Fibroblast of skin of abdomen (primary cell): ENCODE measurements around the gene SLC10A7. TPM values are rescaled to one million over a fixed set of nuclear protein-coding genes. Genes with fewer than 3 reads are reported as not detected.

Experiments
- DNase-seq: peaks from one replicate; pipeline ENCODE4 v3.0.0-alpha.2; 2013
- polyA plus RNA-seq, 2 experiments: library from polyadenylated mRNA; unstranded; fragments of 120-200 nt; gene quantifications; one replicate each; pipeline ENCODE4 v1.2.1, GENCODE V29; 2013; ENCODE audit not compliant: insufficient read length in 2 of 2

The SLC10A7 gene
- 8.3 TPM for polyA plus RNA-seq (2013, experiment 1 of 2; ENCODE audit: insufficient read length)
- polyA plus RNA-seq (2013, experiment 2 of 2; ENCODE audit: insufficient read length): 7.1 TPM

DNA sequence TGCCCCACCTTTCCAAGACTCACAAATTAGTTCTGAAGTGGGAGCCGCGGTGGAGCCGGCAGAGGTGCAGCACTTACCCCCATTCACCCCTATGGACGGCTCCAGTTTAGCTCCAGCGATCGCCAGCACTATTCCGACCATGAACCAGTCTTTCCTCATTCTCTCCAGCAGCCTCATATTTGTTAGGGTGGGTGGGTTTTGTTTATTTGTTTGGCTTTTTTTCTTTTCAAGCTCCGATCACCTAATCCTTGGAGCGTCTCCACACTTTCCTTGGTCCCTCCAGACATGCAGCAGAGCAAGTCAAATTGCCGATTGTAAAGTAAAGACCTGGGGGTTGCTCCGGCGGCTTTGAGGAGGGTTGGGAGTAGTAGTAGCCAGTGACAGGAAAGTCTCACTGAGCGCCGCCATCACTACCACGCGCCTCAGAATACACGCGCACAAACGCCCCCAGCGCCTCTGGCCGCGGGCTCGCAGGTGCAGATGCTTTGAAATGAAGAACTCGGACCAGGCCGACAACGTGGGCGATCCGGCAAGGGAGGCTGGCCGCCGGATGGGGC lies at the start of gene SLC10A7:
TSS of gene SLC10A7 (minus strand) at position 400 of the 557 bp plus-strand sequence. CDS start at position 177, 223 bp downstream.
- DNase-seq: peak; percentile 76

GRCh38 chr4:146567396-146567795 lies 45.7 kb upstream of the SLC10A7 start:
- DNase-seq: peak; percentile 4

DNA sequence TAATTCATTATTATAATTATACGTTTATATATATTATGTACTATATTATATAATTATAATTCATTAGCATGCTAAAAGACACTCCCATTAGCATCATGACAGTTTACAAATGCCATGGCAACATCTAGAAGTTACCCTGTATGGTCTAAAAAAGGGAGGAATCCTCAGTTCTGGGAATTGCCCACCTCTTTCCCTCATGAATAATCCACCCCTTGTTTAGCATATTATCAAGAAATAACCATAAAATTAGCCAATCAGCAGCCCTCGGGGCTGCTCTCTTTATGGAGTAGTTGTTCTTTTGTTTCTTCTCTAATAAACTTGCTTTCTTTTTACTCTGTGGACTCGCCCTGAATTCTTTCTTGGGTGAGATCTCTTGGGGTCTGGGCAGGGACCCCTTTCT lies 42.8 kb upstream of the SLC10A7 start:
- DNase-seq: no peak

- DNase-seq: no peak
Observed at GRCh38 chr4:146550161-146550560, 28.4 kb upstream of the SLC10A7 start.

GRCh38 chr4:146548443-146548842 lies 26.7 kb upstream of the SLC10A7 start:
- DNase-seq: no peak

- DNase-seq: no peak
Observed at GRCh38 chr4:146545102-146545501, 23.4 kb upstream of the SLC10A7 start.

GRCh38 chr4:146534178-146534577 lies 12.4 kb upstream of the SLC10A7 start:
- DNase-seq: no peak

GRCh38 chr4:146525754-146526153 lies 4.0 kb upstream of the SLC10A7 start:
- no peak for DNase-seq

- no peak for DNase-seq
Observed at GRCh38 chr4:146524663-146525062, 2.9 kb upstream of the SLC10A7 start.

- DNase-seq: peak; percentile 3
Observed at GRCh38 chr4:146522869-146523205, 1.1 kb upstream of the SLC10A7 start.

DNA sequence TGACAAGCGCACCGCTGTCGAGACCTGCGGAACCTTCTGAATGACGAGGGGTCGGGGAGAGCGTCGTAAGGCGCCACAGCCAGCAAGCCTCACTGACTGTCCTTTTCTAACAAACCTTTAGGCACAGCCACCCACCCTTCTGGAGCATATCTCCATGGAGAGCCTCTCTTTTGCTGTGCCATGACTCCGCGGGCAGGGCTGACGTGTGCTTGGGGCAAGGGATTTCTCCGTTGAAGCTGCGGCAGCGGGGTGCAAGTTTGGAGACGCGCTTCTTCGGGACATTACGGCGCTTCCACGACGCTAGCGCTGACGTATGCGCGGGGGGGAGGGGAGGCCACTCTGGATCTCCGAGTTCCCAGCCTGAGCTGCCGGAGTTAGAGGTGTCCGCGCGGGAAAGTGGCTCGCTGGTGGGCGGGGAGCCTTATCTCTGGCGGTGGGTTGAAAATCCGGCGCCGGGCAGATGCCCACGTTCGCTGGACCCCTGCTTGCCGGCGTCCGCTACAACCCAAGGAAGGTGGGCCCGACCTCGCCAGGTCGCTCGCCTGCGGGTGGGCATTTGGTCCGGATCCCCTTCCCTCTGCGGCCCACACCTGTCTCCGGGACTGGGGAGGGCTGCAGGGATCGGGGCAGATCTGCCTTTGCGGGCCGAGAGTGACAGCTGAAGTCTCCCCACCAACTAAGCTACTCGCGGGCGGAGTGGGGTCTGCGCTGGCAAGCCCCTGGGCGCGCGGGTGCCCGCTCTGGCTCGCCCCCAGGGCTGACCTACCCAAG lies 543 bp upstream of the SLC10A7 start:
- peak; percentile 83 for DNase-seq

DNA sequence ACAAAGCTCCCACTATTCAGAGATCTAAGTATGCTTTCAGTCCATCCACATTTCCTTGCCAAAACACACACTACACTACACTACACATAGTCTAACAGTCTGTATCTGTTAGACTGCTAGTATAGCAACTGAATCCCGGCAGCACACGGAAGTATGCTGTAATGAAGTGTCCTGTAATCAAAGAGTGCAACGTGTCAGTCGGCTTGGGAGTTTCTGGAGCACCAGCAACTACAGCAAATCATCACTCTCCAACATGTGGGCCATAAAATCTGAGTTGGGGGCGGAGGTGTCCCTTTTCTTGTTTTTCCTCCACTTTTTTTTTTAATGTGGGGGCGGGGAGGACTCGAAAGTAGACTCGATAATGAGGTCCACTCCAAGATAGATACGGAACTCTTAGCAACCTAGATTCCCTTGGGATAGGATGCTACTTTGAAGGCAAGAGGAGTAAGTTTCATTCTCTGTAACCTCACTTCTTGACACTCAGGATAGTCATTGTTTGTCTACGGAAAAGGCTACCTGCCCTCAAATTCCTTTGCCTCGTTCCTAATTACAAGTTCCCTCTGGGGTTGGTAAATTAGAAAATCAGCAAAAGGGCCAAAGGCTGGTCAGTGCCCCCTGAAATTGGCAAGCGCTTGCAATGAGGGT lies 722 bp downstream of the SLC10A7 start:
- peak; percentile 70 for DNase-seq

DNA sequence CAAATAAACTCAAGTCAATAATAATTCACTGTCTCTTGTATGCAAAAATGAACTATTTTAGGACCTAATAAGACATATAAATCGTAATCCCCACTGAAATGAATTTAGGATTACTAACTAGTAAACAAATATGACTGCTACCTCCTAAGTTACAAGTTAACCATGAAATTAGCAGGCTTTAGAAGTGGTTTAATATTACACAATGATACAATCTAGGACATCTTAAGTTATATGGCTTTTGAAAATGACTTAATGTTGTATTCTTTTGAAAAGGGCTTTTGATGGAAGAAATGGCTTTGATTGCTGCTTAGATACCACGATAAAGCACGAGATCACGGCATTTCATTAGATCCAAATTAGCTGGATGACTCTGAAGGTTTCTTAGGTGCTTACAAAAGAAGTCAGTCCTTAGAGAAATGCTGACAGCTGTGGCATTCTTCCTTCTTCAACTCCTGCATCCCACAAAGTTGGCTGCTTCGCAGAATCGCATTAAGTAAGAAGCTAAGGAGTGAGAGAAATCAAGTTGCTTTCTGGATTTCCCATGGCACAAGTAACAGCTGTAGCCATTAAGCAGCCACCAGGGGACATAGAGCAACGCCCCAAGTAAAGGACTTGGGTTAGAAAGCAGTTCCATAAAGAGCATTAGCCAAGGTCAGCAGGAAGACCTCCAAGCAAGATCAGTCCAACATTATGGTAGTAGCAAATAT lies 6.9 kb downstream of the SLC10A7 start:
- DNase-seq: no peak

- DNase-seq: no peak
Observed at GRCh38 chr4:146513548-146513947, 8.2 kb downstream of the SLC10A7 start.

DNA sequence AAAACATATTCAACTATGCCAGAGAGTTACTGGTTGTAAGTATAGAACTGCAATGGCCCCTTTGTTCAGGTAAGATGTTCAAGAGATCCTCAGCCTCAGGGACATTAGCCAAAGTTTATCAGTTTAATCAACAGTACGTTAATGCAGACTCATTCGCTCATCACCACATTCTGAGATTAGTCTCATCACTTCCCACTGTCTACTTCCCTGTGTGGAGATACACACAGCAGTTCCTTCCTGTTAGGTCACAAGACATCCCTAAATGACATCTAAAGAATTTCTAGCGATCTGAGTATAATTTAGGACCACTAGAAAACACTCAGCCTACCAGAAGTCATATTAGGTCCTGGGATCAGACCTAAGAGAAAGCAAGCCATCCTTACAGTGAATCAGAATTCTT lies 10.4 kb downstream of the SLC10A7 start:
- DNase-seq: no peak

GRCh38 chr4:146510942-146511341 lies 10.8 kb downstream of the SLC10A7 start:
- DNase-seq: no peak

DNA sequence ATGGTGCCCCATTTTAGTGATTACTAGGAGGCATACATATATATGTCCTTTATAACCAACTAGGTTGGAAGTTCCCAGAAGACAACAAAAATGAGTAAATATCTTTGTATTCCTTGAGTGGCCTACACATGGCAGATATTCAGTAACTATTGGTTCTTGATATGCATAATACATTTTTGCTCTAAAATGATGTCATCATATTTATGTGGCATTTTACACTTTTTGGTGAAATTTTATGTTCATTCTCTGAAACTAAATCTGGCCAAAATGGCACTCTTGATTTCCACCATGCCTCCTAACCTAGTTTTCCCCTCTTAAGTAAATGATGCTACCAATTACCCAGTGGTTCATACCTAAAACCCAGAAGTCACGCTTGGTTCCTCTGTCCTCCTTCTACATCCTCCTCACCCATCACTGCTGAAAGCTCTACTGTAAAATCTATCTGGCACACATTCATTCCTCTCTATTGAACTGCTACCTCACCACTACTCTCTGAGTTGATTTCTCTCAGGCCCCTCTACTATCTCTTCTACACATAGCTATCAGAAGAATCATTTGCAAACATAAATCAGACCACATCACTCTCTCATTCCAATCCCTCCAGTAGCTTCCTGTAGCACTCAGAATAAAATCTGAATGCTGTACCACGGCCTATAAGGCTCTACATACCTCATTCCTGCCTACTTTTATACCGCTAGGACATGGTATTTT lies 13.4 kb downstream of the SLC10A7 start:
- peak; percentile 16 for DNase-seq

DNA sequence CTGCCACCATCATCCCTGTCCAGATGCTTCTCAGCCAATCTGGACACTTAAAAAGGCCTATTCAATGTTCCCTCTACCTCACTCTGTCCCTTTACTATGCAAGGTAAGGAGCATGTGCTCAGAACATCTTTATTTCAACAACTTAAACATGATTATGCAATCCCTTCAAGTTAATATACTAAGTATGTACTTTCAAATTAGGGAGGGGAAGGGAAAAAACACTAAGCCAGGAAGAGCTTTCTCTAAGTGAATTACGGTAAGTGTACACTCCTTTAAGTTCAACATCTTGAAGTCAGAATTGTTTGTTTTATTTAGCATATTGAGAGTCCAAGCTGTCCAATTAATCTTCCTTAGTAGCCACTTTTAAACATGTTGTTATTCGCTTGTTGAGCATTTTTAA lies 14.1 kb downstream of the SLC10A7 start:
- no peak for DNase-seq

GRCh38 chr4:146506272-146506671 lies 15.5 kb downstream of the SLC10A7 start:
- DNase-seq: no peak

DNA sequence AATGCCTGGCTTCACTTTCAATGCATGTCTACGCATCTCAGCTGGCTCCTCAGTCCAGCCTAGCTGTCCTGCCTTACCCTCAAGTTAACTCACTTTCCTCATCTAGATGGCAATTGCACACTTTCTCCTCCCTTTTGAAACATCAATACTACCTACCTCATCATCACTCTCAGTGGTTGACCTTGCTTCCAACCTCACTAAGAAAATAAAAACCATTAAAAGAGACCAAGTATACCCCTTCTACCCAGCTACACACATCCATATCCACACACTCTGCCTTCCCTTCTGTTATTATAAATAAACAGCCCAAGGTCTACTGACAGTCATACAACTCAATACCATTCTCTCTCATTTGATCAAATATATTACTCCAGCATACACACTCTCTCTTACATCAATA lies 21.5 kb downstream of the SLC10A7 start:
- DNase-seq: no peak

DNA sequence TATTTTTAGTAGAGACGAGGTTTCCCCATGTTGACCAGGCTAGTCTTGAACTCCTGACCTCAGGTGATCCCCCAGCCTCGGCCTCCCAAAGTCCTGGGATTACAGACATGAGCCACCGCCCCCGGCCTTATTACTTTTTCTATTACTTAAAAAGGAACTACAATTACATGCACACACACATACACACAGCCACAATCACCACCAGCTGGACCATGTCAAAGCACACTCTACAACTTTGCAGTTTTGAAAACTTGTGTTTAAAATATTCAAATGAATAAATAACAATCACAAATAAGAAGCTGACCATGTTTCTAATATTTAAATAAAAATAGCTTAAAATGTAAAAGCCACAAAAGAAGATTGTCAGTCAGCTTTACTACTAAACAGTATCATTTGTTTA lies 23.4 kb downstream of the SLC10A7 start:
- no peak for DNase-seq

DNA sequence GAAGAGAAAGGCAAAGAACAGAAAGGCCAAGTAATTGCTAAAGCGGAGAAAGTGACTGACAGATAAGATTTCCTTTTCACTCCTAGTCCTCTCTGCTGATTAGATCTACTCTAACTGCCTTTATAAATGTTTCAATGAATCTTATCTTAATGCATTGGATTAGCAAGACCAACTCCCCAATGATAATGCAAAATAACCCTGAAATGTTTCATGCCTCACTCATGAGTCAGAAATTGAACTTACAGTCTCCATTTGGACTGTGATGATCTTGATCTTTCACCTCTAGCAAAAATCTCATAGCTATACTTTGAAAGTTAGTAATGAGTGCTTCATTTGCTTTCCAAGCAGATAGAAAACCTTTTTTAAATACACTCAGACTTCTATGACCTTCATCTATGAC lies 26.5 kb downstream of the SLC10A7 start:
- peak; percentile 9 for DNase-seq

DNA sequence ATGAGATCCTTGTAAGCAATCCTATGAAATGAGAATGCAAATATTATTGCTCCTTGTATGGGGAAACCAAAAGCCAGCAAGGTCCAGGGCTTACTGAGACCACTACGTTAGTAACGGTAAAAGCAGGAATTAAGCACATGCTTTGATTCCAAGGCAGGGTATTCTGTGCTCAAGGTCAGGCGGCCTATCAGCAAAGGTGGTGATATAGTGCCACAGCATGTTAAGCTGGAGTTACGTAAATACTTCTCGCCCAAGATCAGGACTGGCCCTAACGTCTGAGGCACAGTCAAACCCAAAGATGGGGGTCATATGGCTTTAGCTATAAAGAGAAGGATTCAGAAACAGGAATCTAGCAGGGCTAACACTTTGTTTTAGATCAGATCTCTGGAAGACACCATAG lies 27.6 kb downstream of the SLC10A7 start:
- no peak for DNase-seq
